ENCODE results near the gene RECK. TPM values are rescaled to one million over a fixed set of nuclear protein-coding genes. Genes with fewer than 3 reads are reported as not detected.
A peak's percentile ranks its signal among the peaks of the same experiment; 100 is the strongest.
"Not testable (repeated sequence)": the region's sequence is repeated elsewhere in the genome, so short reads cannot be mapped to it uniquely, and the experiment has no call there.

RECK gene
- total RNA-seq (1 to 10 TPM in 5 of 6 donors, under 1 TPM in 1; 0.95 to 4.6 (median 1.8) TPM), polyA plus RNA-seq (1 to 10 TPM; 1.4 to 2.0 TPM)

- H3K9me3 ChIP-seq = no peaks in the 10 kb centered on the region
- H3K36me3 ChIP-seq = no peaks in the 10 kb centered on the region
- TF ChIP-seq CTCF (IDR thresholded peaks at IDR 0.05) = no peak
- H3K27me3 ChIP-seq = no peaks in the 10 kb centered on the region
- no peaks in the 10 kb centered on the region for H3K4me1 ChIP-seq
- WGBS, 2 donors = 0% methylated on average over 66 to 77 of the region's 77 CpGs
- FAIRE-seq (no peak), ATAC-seq (peak; percentile 95 to 99 (median 97)), DNase-seq (peak; percentile 72 to 94 (median 86))
- peak within 1 kb of the TSS in 1 of 4 donors; percentile 17 for H3K27ac ChIP-seq
- intact Hi-C loops (cut with DNase I) = no loop called here
- peak within 1 kb of the TSS; percentile 61 to 82 (median 72) for H3K4me3 ChIP-seq
Observed at GRCh38 chr9:36036780-36037548, at the start of gene RECK. Gene RECK, plus strand, starts transcription at chr9:36036913. Its CDS starts 86 bp downstream, at chr9:36036999.

- intact Hi-C loops (cut with DNase I) = no loop called here
- Histone ChIP-seq H3K4me1 (no peaks in the 10 kb centered on the region), H3K4me3 (no peak overlapping the region), H3K27me3 (peaks cover 0 to 8% (median 0%) of the 10 kb centered on the region in 4 donors), H3K36me3 (no peaks in the 10 kb centered on the region), H3K27ac (no peak overlapping the region), H3K9me3 (no peaks in the 10 kb centered on the region)
- WGBS, 2 donors = 72 to 79% methylated on average over 3 of the region's 3 CpGs
- FAIRE-seq (no peak), DNase-seq (no peak), ATAC-seq (no peak)
- TF ChIP-seq CTCF (IDR thresholded peaks at IDR 0.05) = no peak
Observed at GRCh38 chr9:35990155-35990554, 46.6 kb upstream of the RECK start.

- H3K9me3 ChIP-seq; H3K4me3 ChIP-seq; FAIRE-seq; H3K4me1 ChIP-seq; H3K36me3 ChIP-seq; DNase-seq; H3K27ac ChIP-seq; intact Hi-C loops (cut with DNase I); ATAC-seq; H3K27me3 ChIP-seq: not testable (repeated sequence)
- 91 to 93% methylated on average over 3 of the region's 3 CpGs for WGBS, 2 donors
Observed at GRCh38 chr9:35993136-35993535, 43.6 kb upstream of the RECK start.

- TF ChIP-seq CTCF (IDR thresholded peaks at IDR 0.05) = no peak
- Histone ChIP-seq H3K27me3 (peaks cover 0 to under 1% (median 0%) of the 10 kb centered on the region in 4 donors), H3K4me3 (no peak overlapping the region), H3K4me1 (no peaks in the 10 kb centered on the region), H3K36me3 (no peaks in the 10 kb centered on the region), H3K9me3 (no peaks in the 10 kb centered on the region), H3K27ac (no peak overlapping the region)
- no peak for DNase-seq
- intact Hi-C loops (cut with DNase I) = no loop called here
- no peak for FAIRE-seq
- ATAC-seq = no peak
- WGBS, 2 donors = 73 to 89% methylated on average over 5 of the region's 5 CpGs
Observed at GRCh38 chr9:35993976-35994720, 42.6 kb upstream of the RECK start.

- Histone ChIP-seq H3K4me1 (no peaks in the 10 kb centered on the region), H3K36me3 (no peaks in the 10 kb centered on the region), H3K9me3 (no peaks in the 10 kb centered on the region), H3K27me3 (no peaks in the 10 kb centered on the region), H3K27ac (no peak overlapping the region), H3K4me3 (no peak overlapping the region)
- intact Hi-C loops (cut with DNase I) = no loop called here
- WGBS, 2 donors = 19 to 20% methylated on average over 2 of the region's 2 CpGs
- FAIRE-seq (no peak), DNase-seq (peak in 1 of 6 donors; percentile 10), ATAC-seq (peak in 3 of 4 donors; percentile 66 to 83 (median 81))
- no peak for TF ChIP-seq CTCF (IDR thresholded peaks at IDR 0.05)
Observed at GRCh38 chr9:35994959-35995358, 41.8 kb upstream of the RECK start.
